CD4-positive, alpha-beta memory T cell (primary cell): Measurements from ENCODE around the gene KRT85. TPM values are rescaled to one million over a fixed set of nuclear protein-coding genes. Genes with fewer than 3 reads are reported as not detected.

ENCODE experiments used
- CTCF ChIA-PET: fragments of 350-600 bp; sonication (Branson Sonifier 250); formaldehyde crosslinking; loops from one replicate; lab custom pipeline; 2021; ENCODE audit warnings: inconsistent platforms; ENCODE audit not compliant: partially characterized antibody; lab: Charles Lee
- POLR2A ChIA-PET: fragments of 350-600 bp; sonication (Branson Sonifier 250); formaldehyde crosslinking; loops from one replicate; lab custom pipeline; 2021; ENCODE audit not compliant: partially characterized antibody; lab: Charles Lee
- DNase-seq, 5 donors: peaks; one replicate each; pipeline versions ENCODE4 v3.0.0 to v3.0.0-alpha.2; 2020 to 2022; ENCODE audit warnings: mixed read lengths in 1 of 5
- H3K27ac ChIP-seq: one replicate; pipeline ENCODE4 v1.7.0; 2013; ENCODE audit warnings: low read depth, low read length
- H3K27me3 ChIP-seq: 2 replicates; pipeline ENCODE4 v1.7.0; 2013; ENCODE audit warnings: mild to moderate bottlenecking, low read length, moderate library complexity; ENCODE audit not compliant: insufficient read depth
- H3K36me3 ChIP-seq: 2 replicates; pipeline ENCODE4 v1.7.0; 2013; ENCODE audit warnings: mild to moderate bottlenecking, low read length, moderate library complexity; ENCODE audit not compliant: insufficient read depth
- H3K4me1 ChIP-seq: 2 replicates; pipeline ENCODE4 v1.7.0; 2013; ENCODE audit warnings: mild to moderate bottlenecking, low read length, moderate library complexity; ENCODE audit not compliant: insufficient read depth
- H3K4me3 ChIP-seq, 2 donors: one replicate each; pipeline ENCODE4 v1.7.0; 2013; ENCODE audit warnings: low read length in 2 of 2, mild to moderate bottlenecking in 1 of 2
- H3K9me3 ChIP-seq, 2 donors: one replicate each; pipeline ENCODE4 v1.7.0; 2013; ENCODE audit warnings: low read length in 2 of 2, control low read depth in 1 of 2; ENCODE audit not compliant: control insufficient read depth in 1 of 2
- H3K27ac Mint-ChIP-seq, 7 donors: one replicate each; pipeline ENCODE4 v1.8.0; 2020 to 2021; ENCODE audit warnings: mixed read lengths in 7 of 7, mild to moderate bottlenecking in 6 of 7, inconsistent platforms in 3 of 7, moderate library complexity in 3 of 7
- H3K27me3 Mint-ChIP-seq, 2 donors: one replicate each; pipeline ENCODE4 v1.8.0; 2020 to 2021; ENCODE audit warnings: mixed read lengths in 2 of 2
- H3K36me3 Mint-ChIP-seq, 2 donors: one replicate each; pipeline ENCODE4 v1.8.0; 2020 to 2021; ENCODE audit warnings: mixed read lengths in 2 of 2, inconsistent platforms in 1 of 2, mild to moderate bottlenecking in 1 of 2
- H3K4me1 Mint-ChIP-seq, 4 donors: one replicate each; pipeline ENCODE4 v1.8.0; 2020 to 2021; ENCODE audit warnings: mixed read lengths in 4 of 4, mild to moderate bottlenecking in 1 of 4
- H3K4me3 Mint-ChIP-seq, 8 donors: one replicate each; pipeline ENCODE4 v1.8.0; 2020 to 2021; ENCODE audit warnings: mixed read lengths in 8 of 8, mild to moderate bottlenecking in 7 of 8, moderate library complexity in 6 of 8, inconsistent platforms in 3 of 8
- H3K9me3 Mint-ChIP-seq, 8 donors: one replicate each; pipeline ENCODE4 v1.8.0; 2020 to 2021; ENCODE audit warnings: mixed read lengths in 8 of 8, mild to moderate bottlenecking in 5 of 8, inconsistent platforms in 3 of 8, moderate library complexity in 1 of 8
- intact Hi-C: fragments of 100-400 bp; cut with micrococcal nuclease; formaldehyde crosslinking; loops from one replicate; pipeline ENCODE4 v1.15.1; 2023
- polyA plus RNA-seq, 2 donors: library from polyadenylated mRNA; unstranded; fragments of 300-500 nt; fragmentation: Illumina TruSeq; gene quantifications; one replicate each; pipeline ENCODE4 v1.2.3, GENCODE V29; 2021
- total RNA-seq, 2 experiments: library from RNA; stranded (reverse); gene quantifications; one replicate each; pipeline ENCODE4 v1.2.3, GENCODE V29; 2021

Gene KRT85
- total and polyA plus RNA-seq, 4 experiments from 2014 or later = not detected

DNA sequence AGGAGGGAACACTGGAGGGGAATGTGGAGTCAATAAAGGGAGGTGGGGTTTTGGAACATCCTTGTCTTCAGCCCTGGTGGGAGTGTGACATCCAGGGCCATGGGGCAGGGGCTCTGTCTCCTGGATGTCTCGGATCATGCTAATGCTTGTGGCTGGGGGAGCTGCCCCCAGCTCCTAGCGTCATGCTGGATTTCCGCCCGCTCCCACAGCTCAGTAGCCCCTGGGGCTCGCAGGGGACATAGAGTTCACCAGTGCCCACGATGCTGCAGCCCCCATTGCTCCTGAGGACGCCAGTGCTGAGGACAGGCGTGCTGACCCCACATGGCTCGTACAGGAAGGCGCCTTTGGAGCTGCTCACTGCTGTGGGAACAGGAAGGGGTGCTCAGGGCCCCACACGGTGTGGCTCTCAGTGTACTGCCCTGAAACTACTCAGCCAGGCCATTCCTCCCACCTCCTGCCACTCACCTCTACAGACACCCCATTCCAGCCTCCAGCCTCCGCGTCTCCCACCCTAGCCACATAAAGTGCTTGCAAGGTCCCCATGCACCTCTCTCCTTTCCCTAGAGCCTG, 27.6 kb upstream of the KRT85 start:
- Histone ChIP-seq H3K9me3 (no peaks in the 10 kb centered on the region), H3K4me3 (no peak overlapping the region), H3K36me3 (no peaks in the 10 kb centered on the region), H3K27me3 (no peaks in the 10 kb centered on the region), H3K4me1 (no peaks in the 10 kb centered on the region), H3K27ac (no peak overlapping the region)
- CTCF ChIA-PET = interaction anchor here (0.7 kb wide), 1 partner anchor 10 kb away, joined by 3 read pairs; the partner anchor contains the start of gene KRT84
- POLR2A ChIA-PET = no interaction called here
- peaks cover 0 to 2% (median 0%) of the 10 kb centered on the region in 4 donors for H3K4me1 Mint-ChIP-seq
- no peak for DNase-seq
- H3K27me3 Mint-ChIP-seq = peaks cover 0 to 14% of the 10 kb centered on the region in 2 donors
- no peak overlapping the region for H3K27ac Mint-ChIP-seq
- intact Hi-C loops = no loop called here
- H3K36me3 Mint-ChIP-seq = no peaks in the 10 kb centered on the region
- no peak overlapping the region for H3K4me3 Mint-ChIP-seq
- H3K9me3 Mint-ChIP-seq = no peaks in the 10 kb centered on the region

DNA sequence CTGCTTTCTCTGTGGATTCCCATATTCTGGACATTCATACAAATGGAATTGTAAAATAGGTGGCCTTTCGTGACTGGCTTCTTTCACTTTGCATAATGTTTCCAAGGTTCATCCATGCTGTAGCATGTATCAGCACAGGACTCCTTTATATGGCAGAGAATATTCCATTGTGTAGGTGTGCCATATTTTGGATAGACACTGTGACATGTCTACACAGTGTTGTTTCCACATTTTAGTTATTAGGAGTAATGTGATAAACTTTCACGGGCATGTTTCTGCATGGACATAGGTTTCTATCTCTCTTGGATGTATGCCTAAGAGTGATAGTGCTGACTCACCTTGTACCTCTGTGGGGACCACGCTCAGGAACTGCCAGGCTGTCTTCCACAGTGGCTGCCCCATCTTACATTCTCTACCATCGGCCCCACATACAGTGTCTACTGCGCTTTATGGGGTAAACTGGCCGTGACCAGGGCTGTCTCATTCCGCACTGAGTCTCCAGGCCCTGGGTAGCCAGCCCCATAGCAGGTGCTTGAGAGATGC, 25.3 kb upstream of the KRT85 start:
- CTCF ChIA-PET = no interaction called here
- Mint-ChIP-seq H3K27ac (no peak overlapping the region), H3K27me3 (peaks cover 1 to 9% of the 10 kb centered on the region in 2 donors), H3K4me1 (no peaks in the 10 kb centered on the region), H3K36me3 (no peaks in the 10 kb centered on the region), H3K9me3 (no peaks in the 10 kb centered on the region), H3K4me3 (no peak overlapping the region)
- H3K4me3 ChIP-seq = no peak overlapping the region
- intact Hi-C loops = no loop called here
- no peaks in the 10 kb centered on the region for H3K27me3 ChIP-seq
- DNase-seq = no peak
- H3K9me3 ChIP-seq = no peaks in the 10 kb centered on the region
- POLR2A ChIA-PET = no interaction called here
- H3K27ac ChIP-seq = no peak overlapping the region
- no peaks in the 10 kb centered on the region for H3K4me1 ChIP-seq
- H3K36me3 ChIP-seq = no peaks in the 10 kb centered on the region

DNA sequence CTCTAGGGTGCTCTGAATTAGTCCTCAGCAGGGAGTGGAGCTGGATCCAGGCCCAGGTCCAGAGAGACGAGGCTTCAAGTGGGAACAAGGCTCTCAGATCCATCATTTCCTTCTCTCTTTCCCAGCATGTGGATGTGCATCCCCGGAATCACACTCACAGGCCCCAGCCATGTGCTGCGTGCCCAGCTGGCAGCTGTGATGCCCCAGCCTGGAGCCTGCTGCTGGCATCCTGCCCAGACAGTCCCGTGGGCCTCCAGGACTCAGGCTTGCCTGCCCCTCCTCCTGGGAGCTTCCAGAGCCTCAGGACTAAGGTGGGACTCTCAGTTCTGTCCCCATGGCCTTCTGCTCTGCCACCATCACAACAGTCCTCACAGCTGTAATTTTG, 24.3 kb upstream of the KRT85 start:
- Mint-ChIP-seq H3K36me3 (no peaks in the 10 kb centered on the region), H3K27me3 (peaks cover 1 to 9% of the 10 kb centered on the region in 2 donors), H3K27ac (no peak overlapping the region), H3K4me1 (no peaks in the 10 kb centered on the region), H3K9me3 (no peaks in the 10 kb centered on the region), H3K4me3 (no peak overlapping the region)
- Histone ChIP-seq H3K9me3 (no peaks in the 10 kb centered on the region), H3K27ac (no peak overlapping the region), H3K36me3 (no peaks in the 10 kb centered on the region), H3K4me3 (no peak overlapping the region), H3K27me3 (no peaks in the 10 kb centered on the region), H3K4me1 (no peaks in the 10 kb centered on the region)
- ChIA-PET POLR2A (no interaction called here), CTCF (interaction anchor here (0.9 to 1.3 kb wide), 2 partner anchors 479 to 488 kb away, joined by 3 read pairs; no protein-coding TSS in a partner anchor)
- intact Hi-C loops = no loop called here
- no peak for DNase-seq

DNA sequence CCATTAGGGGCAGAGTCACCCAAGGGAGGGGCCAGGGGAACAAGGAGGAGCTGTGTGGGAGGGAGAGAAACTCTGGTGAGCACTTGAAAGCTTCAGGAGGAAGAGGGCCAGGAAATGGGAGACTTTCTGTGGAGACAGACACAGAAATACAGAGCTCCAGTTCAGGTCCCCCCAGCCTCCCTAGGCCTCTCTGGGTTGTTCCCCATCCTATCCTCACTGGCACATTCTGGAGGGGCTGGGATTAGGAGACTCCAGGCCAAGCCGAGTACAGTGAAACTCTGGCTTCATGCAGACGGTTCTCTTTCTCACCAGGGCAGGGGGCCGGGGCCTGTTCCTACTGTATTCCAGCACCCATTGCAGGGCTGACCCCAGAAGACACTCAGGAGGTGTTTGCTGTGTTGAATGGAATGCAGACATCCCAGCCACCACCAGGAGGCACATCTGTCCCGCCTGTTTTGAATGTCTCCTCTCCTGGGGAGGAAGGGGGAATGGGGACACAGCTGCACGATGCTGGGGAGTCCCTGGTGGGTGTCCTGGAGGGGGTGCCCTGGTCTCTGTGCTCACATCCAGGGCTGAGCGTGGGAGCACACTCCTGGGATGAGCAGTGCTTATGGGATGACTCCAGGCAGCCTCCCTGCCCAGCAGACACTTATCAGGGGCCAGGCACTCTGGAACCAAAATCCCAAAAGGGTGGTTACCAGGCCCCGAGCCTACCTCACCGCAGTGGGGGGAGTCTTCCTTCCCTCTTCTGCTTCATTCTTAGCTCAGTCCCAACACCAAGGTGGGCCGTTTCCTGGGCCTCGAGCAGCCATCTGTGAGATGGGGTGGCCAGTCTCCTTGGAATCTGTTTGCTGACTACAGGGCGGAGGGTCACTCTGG, 23.7 kb upstream of the KRT85 start:
- Histone ChIP-seq H3K4me3 (no peak overlapping the region), H3K27me3 (no peaks in the 10 kb centered on the region), H3K36me3 (no peaks in the 10 kb centered on the region), H3K27ac (no peak overlapping the region), H3K9me3 (no peaks in the 10 kb centered on the region), H3K4me1 (no peaks in the 10 kb centered on the region)
- Mint-ChIP-seq H3K4me1 (no peaks in the 10 kb centered on the region), H3K36me3 (no peaks in the 10 kb centered on the region), H3K4me3 (no peak overlapping the region), H3K27ac (no peak overlapping the region), H3K27me3 (peaks cover 1 to 9% of the 10 kb centered on the region in 2 donors), H3K9me3 (no peaks in the 10 kb centered on the region)
- ChIA-PET POLR2A (no interaction called here), CTCF (interaction anchor here (0.9 to 1.3 kb wide), 2 partner anchors 480 to 489 kb away, joined by 3 read pairs; no protein-coding TSS in a partner anchor)
- intact Hi-C loops = no loop called here
- DNase-seq = no peak

DNA sequence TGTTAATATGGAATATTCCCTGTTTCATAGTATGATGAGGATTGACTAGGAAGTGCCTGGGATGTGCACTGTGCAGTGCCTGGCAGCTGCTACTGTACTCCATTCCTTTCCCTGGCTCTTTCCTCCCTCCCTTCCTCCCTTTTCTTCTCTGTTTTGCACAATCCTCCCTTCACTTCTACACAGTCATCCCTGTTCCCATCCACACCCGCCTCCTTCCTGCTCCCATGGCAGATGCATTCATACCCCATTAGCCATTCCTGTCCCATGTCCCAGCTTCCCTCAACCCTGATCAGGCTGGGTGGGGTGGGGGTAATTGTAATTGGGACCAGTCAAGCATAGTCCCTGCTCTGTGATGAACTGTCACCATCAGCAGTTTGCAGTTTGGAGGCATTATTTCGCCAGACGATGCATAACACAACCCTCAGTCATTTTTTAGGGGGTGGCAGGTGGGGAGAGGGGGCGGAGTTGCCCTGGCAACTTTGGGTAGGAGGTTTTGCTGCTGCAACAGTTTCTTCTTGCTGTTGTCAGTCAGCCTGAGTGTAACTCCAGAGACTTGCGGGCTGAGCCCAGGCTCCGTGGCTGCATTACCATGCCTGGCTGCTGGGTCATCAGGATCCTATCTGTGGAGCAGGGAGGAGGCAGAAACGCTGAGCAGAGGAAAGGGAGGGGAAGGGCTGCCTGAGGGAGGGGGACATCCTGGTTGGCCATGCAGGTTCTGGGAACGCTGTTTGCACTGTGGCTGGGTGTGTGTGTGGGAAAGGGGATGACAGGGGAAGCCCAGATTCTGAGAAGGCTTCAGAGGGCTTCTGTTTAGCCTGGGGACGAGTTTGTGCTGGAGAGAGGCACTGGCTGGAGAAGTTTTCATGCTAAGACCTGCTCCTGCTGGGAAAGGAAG, 22.3 kb upstream of the KRT85 start:
- DNase-seq = no peak
- H3K27me3 ChIP-seq = no peaks in the 10 kb centered on the region
- H3K36me3 ChIP-seq = no peaks in the 10 kb centered on the region
- ChIA-PET CTCF (no interaction called here), POLR2A (no interaction called here)
- Mint-ChIP-seq H3K36me3 (no peaks in the 10 kb centered on the region), H3K27ac (no peak overlapping the region), H3K9me3 (no peaks in the 10 kb centered on the region), H3K4me1 (no peaks in the 10 kb centered on the region), H3K4me3 (no peak overlapping the region), H3K27me3 (peaks cover 1 to 9% of the 10 kb centered on the region in 2 donors)
- no peak overlapping the region for H3K4me3 ChIP-seq
- H3K9me3 ChIP-seq = no peaks in the 10 kb centered on the region
- intact Hi-C loops = no loop called here
- H3K27ac ChIP-seq = no peak overlapping the region
- no peaks in the 10 kb centered on the region for H3K4me1 ChIP-seq

DNA sequence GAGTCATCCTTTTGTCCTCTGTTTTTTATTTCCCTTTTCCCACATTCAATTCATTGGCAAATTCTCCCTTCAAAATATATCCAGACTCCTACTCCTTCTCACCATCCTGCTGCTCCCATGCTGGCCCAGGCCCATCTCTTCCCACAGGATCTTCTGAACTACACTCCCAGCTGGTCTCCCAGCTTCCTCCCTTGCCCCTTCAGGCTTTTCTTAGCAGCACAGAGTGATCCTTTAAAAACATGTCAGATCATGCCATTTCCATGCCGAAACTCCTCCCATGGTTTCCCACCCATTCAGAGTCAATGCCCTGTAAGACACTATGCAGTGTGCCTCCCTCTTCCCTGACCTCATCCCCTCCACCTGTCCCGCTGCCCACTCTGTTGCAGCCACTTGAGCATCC, 20.6 kb upstream of the KRT85 start:
- H3K4me3 ChIP-seq = no peak overlapping the region
- no peaks in the 10 kb centered on the region for H3K36me3 Mint-ChIP-seq
- H3K27me3 Mint-ChIP-seq = peaks cover 4 to 6% of the 10 kb centered on the region in 2 donors
- H3K4me1 Mint-ChIP-seq = peaks cover 0 to 3% (median 2%) of the 10 kb centered on the region in 4 donors
- ChIA-PET CTCF (interaction anchor here (1.1 kb wide), 1 partner anchor 483 kb away, joined by 3 read pairs; no protein-coding TSS in a partner anchor), POLR2A (no interaction called here)
- no peak for DNase-seq
- H3K36me3 ChIP-seq = no peaks in the 10 kb centered on the region
- no peak overlapping the region for H3K4me3 Mint-ChIP-seq
- no peaks in the 10 kb centered on the region for H3K9me3 Mint-ChIP-seq
- intact Hi-C loops = no loop called here
- no peaks in the 10 kb centered on the region for H3K27me3 ChIP-seq
- no peak overlapping the region for H3K27ac Mint-ChIP-seq
- H3K4me1 ChIP-seq = peaks cover 2% of the 10 kb centered on the region
- no peaks in the 10 kb centered on the region for H3K9me3 ChIP-seq
- H3K27ac ChIP-seq = no peak overlapping the region
